IPS-NIHi7 (cell line): ENCODE measurements around the gene CLCNKB.
"Not testable (repeated sequence)": the region's sequence is repeated elsewhere in the genome, so short reads cannot be mapped to it uniquely, and the experiment has no call there.

Experiments
- DNase-seq: peaks from one replicate; pipeline ENCODE4 v3.0.0; 2012; ENCODE audit warnings: mixed read lengths; ENCODE audit errors: extremely low spot score

Gene CLCNKB

GRCh38 chr1:16015491-16015890, 28.1 kb upstream of the CLCNKB start:
- no peak for DNase-seq

- no peak for DNase-seq
Observed at GRCh38 chr1:16015960-16016901, 27.4 kb upstream of the CLCNKB start.

GRCh38 chr1:16017076-16017460, 26.5 kb upstream of the CLCNKB start:
- DNase-seq = no peak

GRCh38 chr1:16017461-16018303, 25.9 kb upstream of the CLCNKB start, which contains the start of gene HSPB7:
Gene HSPB7 (minus strand): TSS chr1:16018043. CDS start chr1:16017963, 80 bp downstream.
- peak; percentile 74 for DNase-seq

GRCh38 chr1:16018308-16018707, 25.3 kb upstream of the CLCNKB start:
- no peak for DNase-seq

GRCh38 chr1:16018749-16019643, 24.6 kb upstream of the CLCNKB start:
- DNase-seq = no peak

GRCh38 chr1:16019644-16020277, 23.8 kb upstream of the CLCNKB start:
- no peak for DNase-seq

GRCh38 chr1:16020325-16020724, 23.3 kb upstream of the CLCNKB start:
- DNase-seq = no peak

- not testable (repeated sequence) for DNase-seq
Observed at GRCh38 chr1:16020878-16021277, 22.7 kb upstream of the CLCNKB start.

- DNase-seq = no peak
Observed at GRCh38 chr1:16021681-16022080, 21.9 kb upstream of the CLCNKB start, which contains the start of gene CLCNKA. Gene CLCNKA (plus strand): TSS chr1:16022036. CDS start chr1:16022620, 584 bp downstream.

GRCh38 chr1:16022393-16022792, 21.2 kb upstream of the CLCNKB start:
- no peak for DNase-seq

GRCh38 chr1:16023050-16023653, 20.4 kb upstream of the CLCNKB start:
- DNase-seq = no peak

- DNase-seq = peak; percentile 58
Observed at GRCh38 chr1:16026302-16026701, 17.3 kb upstream of the CLCNKB start.

- peak; percentile 84 for DNase-seq
Observed at GRCh38 chr1:16026723-16027484, 16.7 kb upstream of the CLCNKB start.

- no peak for DNase-seq
Observed at GRCh38 chr1:16028237-16029002, 15.2 kb upstream of the CLCNKB start.

- not testable (repeated sequence) for DNase-seq
Observed at GRCh38 chr1:16029003-16029268, 14.6 kb upstream of the CLCNKB start.

GRCh38 chr1:16029288-16029687, 14.3 kb upstream of the CLCNKB start:
- no peak for DNase-seq

- DNase-seq = no peak
Observed at GRCh38 chr1:16031551-16031950, 12.0 kb upstream of the CLCNKB start.
